MM.1S (cell line): ENCODE results near the gene PPP1R15B.

Experiments
- DNase-seq: peaks from one replicate; pipeline ENCODE4 v3.0.0-alpha.2; 2015
- H2AFZ ChIP-seq: fragments of 300-600 bp; sonication (generic); 2 replicates; pipeline ENCODE4 v1.6.0; 2016; ENCODE audit warnings: antibody characterized with exemption, low read length
- H3F3A ChIP-seq: fragments of 300-600 bp; sonication (generic); 2 replicates; pipeline ENCODE4 v1.6.1; 2016; ENCODE audit warnings: mild to moderate bottlenecking, antibody characterized with exemption, low read length, moderate library complexity, mixed read lengths; ENCODE audit not compliant: insufficient read depth
- H3K27ac ChIP-seq: fragments of 300-600 bp; sonication (generic); 2 replicates; pipeline ENCODE4 v1.5.1; 2016; ENCODE audit warnings: mild to moderate bottlenecking, low read length
- H3K27me3 ChIP-seq: fragments of 300-600 bp; sonication (generic); replicated peaks from 2 replicates; pipeline ENCODE4 v1.6.0; 2016; ENCODE audit warnings: low read length; ENCODE audit not compliant: insufficient read depth
- H3K36me3 ChIP-seq: fragments of 300-600 bp; sonication (generic); replicated peaks from 2 replicates; pipeline ENCODE4 v1.6.1; 2016; ENCODE audit warnings: mild to moderate bottlenecking, low read length, mixed read lengths; ENCODE audit not compliant: insufficient read depth
- H3K4me1 ChIP-seq: fragments of 300-600 bp; sonication (generic); 2 replicates; pipeline ENCODE4 v1.6.1; 2016; ENCODE audit warnings: low read length, mixed read lengths
- H3K4me2 ChIP-seq: fragments of 300-600 bp; sonication (generic); 2 replicates; pipeline ENCODE4 v1.6.0; 2016; ENCODE audit warnings: low read depth, low read length
- H3K4me3 ChIP-seq: fragments of 300-600 bp; sonication (generic); 2 replicates; pipeline ENCODE4 v1.5.1; 2016; ENCODE audit warnings: low read length, mixed read lengths
- H3K79me2 ChIP-seq: fragments of 300-600 bp; sonication (generic); 2 replicates; pipeline ENCODE4 v1.6.1; 2016; ENCODE audit warnings: mixed run types, low read length, mixed read lengths
- H3K9ac ChIP-seq: fragments of 300-600 bp; sonication (generic); 2 replicates; pipeline ENCODE4 v1.6.1; 2016; ENCODE audit warnings: low read length, mixed read lengths
- H3K9me2 ChIP-seq: fragments of 300-600 bp; sonication (generic); replicated peaks from 2 replicates; pipeline ENCODE4 v1.6.1; 2016; ENCODE audit warnings: mild to moderate bottlenecking, low read length, mixed read lengths; ENCODE audit not compliant: insufficient read depth
- H3K9me3 ChIP-seq: fragments of 300-600 bp; sonication (generic); replicated peaks from 2 replicates; pipeline ENCODE4 v1.6.1; 2016; ENCODE audit warnings: mild to moderate bottlenecking, low read length, mixed read lengths; ENCODE audit not compliant: insufficient read depth
- H4K20me1 ChIP-seq: fragments of 300-600 bp; sonication (generic); 2 replicates; pipeline ENCODE4 v1.6.1; 2016; ENCODE audit warnings: mild to moderate bottlenecking, low read length, moderate library complexity, mixed read lengths; ENCODE audit not compliant: insufficient read depth
- CTCF ChIP-seq: fragments of 300-600 bp; sonication (generic); IDR thresholded peaks from 2 replicates; pipeline ENCODE4 v1.5.1; 2016; ENCODE audit warnings: antibody characterized with exemption, low read length, mixed read lengths
- EZH2 ChIP-seq: fragments of 300-600 bp; sonication (generic); optimal IDR thresholded peaks from 2 replicates; pipeline ENCODE3; 2017; ENCODE audit warnings: low read depth, mild to moderate bottlenecking, antibody characterized with exemption, low read length, mixed read lengths
- EZH2phosphoT487 ChIP-seq: fragments of 300-600 bp; sonication (generic); IDR thresholded peaks from 2 replicates; pipeline ENCODE4 v1.6.1; 2018; ENCODE audit warnings: antibody characterized with exemption, low read length

Gene PPP1R15B

DNA sequence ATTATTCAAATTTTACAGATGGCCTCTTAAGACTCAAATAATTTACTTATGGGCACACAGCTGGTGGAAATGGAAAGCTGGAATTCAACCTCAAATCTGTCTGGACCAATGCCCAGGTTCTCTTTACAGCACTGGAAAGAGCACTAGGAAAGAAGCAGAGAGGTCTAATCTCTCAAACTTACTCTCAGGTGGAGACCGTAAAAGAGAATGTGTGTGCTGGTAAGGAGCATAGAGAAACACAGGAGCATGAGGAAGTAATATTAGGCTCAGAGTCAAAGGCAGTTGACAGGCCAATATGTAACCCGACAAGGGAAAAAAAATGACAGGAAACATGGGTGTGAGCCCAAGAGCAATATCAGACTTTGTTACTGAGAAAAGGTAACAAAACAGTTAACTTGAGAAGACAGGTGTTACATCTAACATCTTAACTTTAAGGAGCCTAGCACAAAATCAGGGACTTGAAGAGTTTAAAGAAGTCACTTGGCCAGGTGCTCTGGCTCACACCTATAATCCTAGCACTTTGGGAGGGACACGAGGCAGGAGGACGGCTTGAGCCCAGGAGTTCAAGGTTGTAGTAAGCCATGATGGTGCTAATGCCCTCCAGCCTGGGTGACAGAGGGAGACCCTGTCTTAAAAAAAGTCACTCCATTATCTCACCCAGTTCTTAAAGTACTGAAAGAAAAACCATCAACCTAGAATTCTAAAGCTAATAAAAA lies 20.7 kb downstream of the PPP1R15B start:
- Histone ChIP-seq H3F3A (no peaks in the 10 kb centered on the region), H3K27ac (no peak overlapping the region), H4K20me1 (no peaks in the 10 kb centered on the region), H3K4me2 (no peak overlapping the region), H3K4me3 (no peak overlapping the region), H3K36me3 (no peaks in the 10 kb centered on the region), H3K9me2 (no peaks in the 10 kb centered on the region), H2AFZ (no peak overlapping the region), H3K79me2 (no peaks in the 10 kb centered on the region), H3K4me1 (no peaks in the 10 kb centered on the region), H3K9ac (no peak overlapping the region), H3K9me3 (no peaks in the 10 kb centered on the region), H3K27me3 (no peaks in the 10 kb centered on the region)
- no peak for DNase-seq
- TF ChIP-seq CTCF, result no peak
- no peak for TF ChIP-seq EZH2phosphoT487
- TF ChIP-seq EZH2, result no peak

DNA sequence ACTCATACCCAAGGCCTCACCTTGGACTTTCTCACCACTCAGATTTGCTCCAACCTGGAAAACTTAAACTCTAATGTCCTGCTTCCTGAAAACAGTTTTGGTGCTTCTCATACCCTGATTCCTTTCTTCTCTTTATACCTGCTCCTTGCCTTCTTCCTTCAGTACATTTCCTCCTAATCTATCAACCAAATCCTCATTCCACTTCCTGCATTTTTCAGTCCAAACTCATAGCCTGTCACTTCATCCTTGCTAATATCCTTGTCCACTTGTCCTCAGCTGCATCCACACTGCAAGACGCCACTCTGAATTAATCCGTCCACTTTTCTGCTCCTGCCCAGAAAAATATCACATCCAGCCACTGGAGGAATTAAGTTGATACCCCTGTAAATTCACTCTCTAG lies 25.9 kb downstream of the PPP1R15B start:
- Histone ChIP-seq H3K79me2 (no peaks in the 10 kb centered on the region), H4K20me1 (no peaks in the 10 kb centered on the region), H3F3A (no peaks in the 10 kb centered on the region), H3K4me3 (no peak overlapping the region), H3K9me2 (no peaks in the 10 kb centered on the region), H3K9me3 (no peaks in the 10 kb centered on the region), H3K36me3 (no peaks in the 10 kb centered on the region), H2AFZ (no peak overlapping the region), H3K27ac (no peak overlapping the region), H3K9ac (no peak overlapping the region), H3K4me1 (no peaks in the 10 kb centered on the region), H3K27me3 (no peaks in the 10 kb centered on the region), H3K4me2 (no peak overlapping the region)
- TF ChIP-seq EZH2 (no peak), CTCF (no peak), EZH2phosphoT487 (no peak)
- DNase-seq, result no peak

GRCh38 chr1:204384636-204385352 lies 26.8 kb downstream of the PPP1R15B start:
- no peaks in the 10 kb centered on the region for H4K20me1 ChIP-seq

More at GRCh38 chr1:204384636-204385352, 26.8 kb downstream of the PPP1R15B start:
- no peak overlapping the region for H3K27ac ChIP-seq
- no peaks in the 10 kb centered on the region for H3K9me2 ChIP-seq
- DNase-seq, result no peak
- no peaks in the 10 kb centered on the region for H3K9me3 ChIP-seq
- no peaks in the 10 kb centered on the region for H3K36me3 ChIP-seq
- no peak for TF ChIP-seq EZH2phosphoT487
- TF ChIP-seq CTCF, result no peak
- TF ChIP-seq EZH2, result no peak
- no peak overlapping the region for H3K9ac ChIP-seq
- no peak overlapping the region for H2AFZ ChIP-seq
- no peaks in the 10 kb centered on the region for H3K27me3 ChIP-seq
- no peaks in the 10 kb centered on the region for H3F3A ChIP-seq
- no peak overlapping the region for H3K4me3 ChIP-seq
- no peaks in the 10 kb centered on the region for H3K4me1 ChIP-seq
- no peaks in the 10 kb centered on the region for H3K79me2 ChIP-seq
- no peak overlapping the region for H3K4me2 ChIP-seq
